ENCODE data around the gene TNFRSF14.

Gene TNFRSF14

DNA sequence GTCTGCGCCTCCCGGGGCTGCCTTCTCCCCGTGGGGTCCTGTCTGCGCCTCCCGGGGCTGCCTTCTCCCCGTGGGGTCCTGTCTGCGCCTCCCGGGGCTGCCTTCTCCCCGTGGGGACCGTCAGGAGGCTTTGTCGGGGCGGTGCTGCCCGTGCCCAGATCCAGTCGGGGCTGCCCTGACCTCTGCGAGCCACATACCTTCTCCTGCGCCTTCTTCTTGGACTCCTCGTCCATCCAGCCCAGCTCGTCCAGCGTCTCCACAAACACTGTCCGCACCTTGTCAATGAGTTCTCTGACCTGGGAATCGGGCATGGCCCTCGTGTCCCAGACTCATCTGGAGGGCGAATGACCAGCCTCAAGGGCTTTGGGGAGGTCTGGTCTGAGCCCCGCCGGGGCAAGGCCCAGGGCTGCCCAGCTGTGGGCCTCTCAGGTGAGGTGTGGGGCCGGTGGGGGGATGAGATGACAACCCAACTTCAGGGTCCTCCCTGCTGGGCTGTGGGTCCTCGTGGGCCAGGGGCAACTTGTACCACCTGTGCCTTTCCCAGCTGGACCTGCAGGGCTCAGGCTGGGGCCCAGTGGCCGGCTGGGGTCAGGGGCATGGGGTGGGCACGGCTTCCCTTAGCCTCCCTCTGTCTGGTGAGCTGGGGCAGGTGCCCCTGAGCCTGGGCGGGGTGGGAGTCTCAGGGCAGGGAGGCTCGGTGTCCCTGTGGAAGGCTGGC lies 39.8 kb downstream of the TNFRSF14 start:
- TF ChIP-seq, protein P1, sequence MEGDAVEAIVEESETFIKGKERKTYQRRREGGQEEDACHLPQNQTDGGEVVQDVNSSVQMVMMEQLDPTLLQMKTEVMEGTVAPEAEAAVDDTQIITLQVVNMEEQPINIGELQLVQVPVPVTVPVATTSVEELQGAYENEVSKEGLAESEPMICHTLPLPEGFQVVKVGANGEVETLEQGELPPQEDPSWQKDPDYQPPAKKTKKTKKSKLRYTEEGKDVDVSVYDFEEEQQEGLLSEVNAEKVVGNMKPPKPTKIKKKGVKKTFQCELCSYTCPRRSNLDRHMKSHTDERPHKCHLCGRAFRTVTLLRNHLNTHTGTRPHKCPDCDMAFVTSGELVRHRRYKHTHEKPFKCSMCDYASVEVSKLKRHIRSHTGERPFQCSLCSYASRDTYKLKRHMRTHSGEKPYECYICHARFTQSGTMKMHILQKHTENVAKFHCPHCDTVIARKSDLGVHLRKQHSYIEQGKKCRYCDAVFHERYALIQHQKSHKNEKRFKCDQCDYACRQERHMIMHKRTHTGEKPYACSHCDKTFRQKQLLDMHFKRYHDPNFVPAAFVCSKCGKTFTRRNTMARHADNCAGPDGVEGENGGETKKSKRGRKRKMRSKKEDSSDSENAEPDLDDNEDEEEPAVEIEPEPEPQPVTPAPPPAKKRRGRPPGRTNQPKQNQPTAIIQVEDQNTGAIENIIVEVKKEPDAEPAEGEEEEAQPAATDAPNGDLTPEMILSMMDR (conservative IDR thresholded peaks at IDR 0.05), result no peak
- no peak overlapping the region for H3K27ac ChIP-seq

GRCh38 chr1:2596530-2597333 lies 40.6 kb downstream of the TNFRSF14 start:
- no peak overlapping the region for H3K27ac ChIP-seq
- TF ChIP-seq, protein P1 (conservative IDR thresholded peaks at IDR 0.05), result no peak

DNA sequence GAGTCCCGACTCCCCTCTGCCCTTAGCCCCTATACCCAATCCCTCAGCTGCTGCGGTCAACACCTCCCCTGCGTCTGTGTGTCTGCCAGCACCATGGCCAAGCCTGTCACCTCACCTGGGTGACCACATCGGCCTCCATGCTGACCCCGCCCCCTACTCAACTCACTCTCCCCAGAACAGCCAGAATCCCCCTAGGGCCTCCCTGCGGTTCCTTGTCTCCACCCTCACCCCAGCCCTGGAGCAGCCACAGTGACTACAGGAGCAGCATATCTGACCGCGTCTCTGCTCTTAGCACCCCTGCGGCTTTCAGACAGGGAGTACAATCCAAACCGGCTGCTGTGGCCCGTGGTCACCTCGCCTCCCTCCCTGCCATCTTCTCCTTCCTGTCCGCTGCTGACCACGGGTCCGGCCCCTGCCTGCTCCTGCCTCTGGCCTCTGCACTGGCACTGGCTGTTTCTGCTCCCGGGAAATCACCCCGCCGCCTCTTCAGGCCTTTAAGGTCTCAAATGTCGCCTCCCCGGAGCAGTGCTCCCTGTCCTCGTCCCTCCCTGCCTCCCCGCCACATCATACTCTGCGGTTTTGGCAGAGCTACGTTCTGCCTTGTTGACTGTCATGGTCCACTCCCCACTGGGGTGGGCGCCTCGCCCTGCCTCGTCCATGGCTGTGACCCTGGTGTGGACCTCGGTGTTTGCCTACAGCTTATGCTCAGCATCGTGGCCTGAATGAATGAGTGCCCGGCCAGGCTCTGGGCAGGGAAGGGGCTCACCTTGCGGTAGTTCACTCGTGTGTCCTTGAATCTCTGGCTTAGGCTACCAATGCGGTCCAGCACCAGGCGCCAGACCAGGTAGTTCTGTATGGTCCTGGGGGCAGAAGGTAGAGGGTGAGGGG lies 41.5 kb downstream of the TNFRSF14 start:
- no peak overlapping the region for H3K27ac ChIP-seq
- TF ChIP-seq, protein P1 (conservative IDR thresholded peaks at IDR 0.05), result no peak

DNA sequence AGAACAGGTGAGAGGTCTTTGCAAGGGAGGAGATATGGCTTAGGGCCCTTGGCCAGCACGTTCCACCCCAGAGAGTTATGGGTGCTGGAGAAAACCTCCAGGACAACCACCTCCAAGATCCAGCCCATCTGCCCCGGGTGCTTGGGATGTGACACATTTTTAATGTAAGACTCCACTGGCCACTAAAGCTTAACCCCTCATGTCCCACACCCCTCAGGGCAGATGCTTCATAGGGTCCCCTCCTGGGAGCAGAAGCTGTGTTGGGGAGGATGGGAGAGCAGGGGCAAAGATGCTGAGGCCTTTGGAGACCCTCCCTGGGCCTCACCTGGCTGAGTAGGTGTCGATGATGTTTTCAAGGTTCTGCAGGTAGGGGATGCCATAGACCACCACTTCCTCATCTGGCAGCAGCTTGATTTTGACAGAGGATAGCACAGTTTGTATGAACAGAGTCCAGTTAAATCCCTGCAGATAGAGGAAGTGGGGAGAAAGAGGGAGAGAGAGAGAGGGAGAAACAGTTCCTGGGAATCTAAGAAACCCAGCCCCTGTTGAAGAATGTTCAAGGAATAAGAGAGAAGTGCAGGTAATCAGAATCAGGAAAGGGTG lies 42.3 kb downstream of the TNFRSF14 start:
- H3K27ac ChIP-seq, result no peak overlapping the region
- TF ChIP-seq, protein P1 (conservative IDR thresholded peaks at IDR 0.05), result no peak

DNA sequence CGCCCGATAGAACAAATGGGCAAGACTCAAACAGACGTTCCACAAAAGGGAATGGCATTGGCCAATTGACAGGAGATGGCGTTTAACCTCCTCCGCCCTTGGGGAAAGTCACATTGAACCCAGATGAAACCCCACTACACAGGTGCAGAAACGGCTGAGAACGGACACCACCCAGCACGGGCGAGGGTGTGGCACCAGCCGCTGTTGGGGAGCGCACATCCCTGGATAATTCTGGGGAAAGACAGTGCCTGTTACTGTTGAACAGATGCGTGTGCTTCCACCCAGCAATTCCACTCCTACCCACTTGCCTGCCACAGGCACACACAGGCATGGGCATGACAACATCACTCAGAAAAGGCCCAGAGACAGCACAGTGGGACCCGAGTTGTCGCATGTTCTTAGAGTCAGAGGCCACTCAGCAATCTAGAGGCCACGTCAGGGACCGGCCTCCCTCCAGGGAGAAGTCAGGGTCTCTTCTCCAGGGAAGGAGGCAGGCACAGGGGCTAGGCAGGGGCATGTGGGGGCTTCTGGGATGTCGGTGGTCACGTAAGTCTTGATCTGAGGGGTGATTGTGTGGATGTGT lies 45.6 kb downstream of the TNFRSF14 start:
- no peak overlapping the region for H3K27ac ChIP-seq
- TF ChIP-seq, protein P1 (conservative IDR thresholded peaks at IDR 0.05), result no peak

DNA sequence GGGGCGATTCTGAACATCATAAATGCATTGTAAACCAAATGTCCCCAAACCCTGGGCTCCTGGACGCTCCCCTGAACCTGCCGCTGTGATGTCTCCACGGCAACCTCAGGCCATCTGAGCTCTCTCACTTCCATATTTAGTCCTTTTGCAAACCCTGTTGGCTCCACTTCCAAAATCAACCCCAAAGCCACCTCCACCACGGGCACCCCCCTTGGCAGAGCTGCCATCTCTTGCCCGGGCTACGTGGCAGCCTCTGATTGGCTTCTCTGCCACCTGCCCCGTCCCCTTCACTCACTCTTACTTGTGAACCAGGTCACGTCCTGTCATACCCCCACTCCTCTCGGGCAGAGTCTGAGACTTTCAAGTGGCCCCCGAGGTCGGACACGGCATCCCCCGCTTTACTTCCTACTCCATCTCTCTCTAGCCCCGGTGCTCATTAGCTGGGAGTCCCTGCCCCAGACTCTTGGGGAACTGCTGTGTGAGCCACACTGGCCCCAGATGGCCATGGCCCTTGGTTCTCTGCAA lies 46.2 kb downstream of the TNFRSF14 start:
- TF ChIP-seq, protein P1 (conservative IDR thresholded peaks at IDR 0.05), result no peak
- H3K27ac ChIP-seq, result no peak overlapping the region
